Measurements from ENCODE around the gene TTC7B.
"Not testable (repeated sequence)": the region's sequence is repeated elsewhere in the genome, so short reads cannot be mapped to it uniquely, and the experiment has no call there.

TTC7B gene

GRCh38 chr14:90815822-90816662 is at the start of gene TTC7B:
Gene TTC7B (minus strand): TSS chr14:90816430. CDS start chr14:90816295, 135 bp downstream.
- no peak for DNase-seq (ENCODE audit: low read depth in 2 of 2)

- DNase-seq (ENCODE audit: low read depth in 2 of 2) = no peak
Observed at GRCh38 chr14:90864741-90865140, 48.5 kb upstream of the TTC7B start.

GRCh38 chr14:90858511-90858910 is 42.3 kb upstream of the TTC7B start:
- no peak for DNase-seq (ENCODE audit: low read depth in 2 of 2)

- no peak for DNase-seq (ENCODE audit: low read depth in 2 of 2)
Observed at GRCh38 chr14:90857866-90858265, 41.6 kb upstream of the TTC7B start.

GRCh38 chr14:90856115-90856514 is 39.9 kb upstream of the TTC7B start:
- not testable (repeated sequence) for DNase-seq (ENCODE audit: low read depth in 2 of 2)

- DNase-seq (ENCODE audit: low read depth in 2 of 2) = no peak
Observed at GRCh38 chr14:90853116-90853515, 36.9 kb upstream of the TTC7B start.

- no peak for DNase-seq (ENCODE audit: low read depth in 2 of 2)
Observed at GRCh38 chr14:90851327-90852036, 35.3 kb upstream of the TTC7B start.

- DNase-seq (ENCODE audit: low read depth in 2 of 2) = no peak
Observed at GRCh38 chr14:90850487-90850886, 34.3 kb upstream of the TTC7B start.

GRCh38 chr14:90849787-90850444 is 33.7 kb upstream of the TTC7B start:
- no peak for DNase-seq (ENCODE audit: low read depth in 2 of 2)

GRCh38 chr14:90848944-90849731 is 32.9 kb upstream of the TTC7B start:
- DNase-seq (ENCODE audit: low read depth in 2 of 2) = no peak

- DNase-seq (ENCODE audit: low read depth in 2 of 2) = no peak
Observed at GRCh38 chr14:90846511-90846910, 30.3 kb upstream of the TTC7B start.

GRCh38 chr14:90844321-90844720 is 28.1 kb upstream of the TTC7B start:
- no peak for DNase-seq (ENCODE audit: low read depth in 2 of 2)

GRCh38 chr14:90842726-90843125 is 26.5 kb upstream of the TTC7B start:
- no peak for DNase-seq (ENCODE audit: low read depth in 2 of 2)

GRCh38 chr14:90840667-90841066 is 24.4 kb upstream of the TTC7B start:
- DNase-seq (ENCODE audit: low read depth in 2 of 2) = not testable (repeated sequence)

GRCh38 chr14:90839889-90840266 is 23.6 kb upstream of the TTC7B start:
- no peak for DNase-seq (ENCODE audit: low read depth in 2 of 2)

GRCh38 chr14:90839024-90839888 is 23.0 kb upstream of the TTC7B start:
- DNase-seq (ENCODE audit: low read depth in 2 of 2) = no peak

- DNase-seq (ENCODE audit: low read depth in 2 of 2) = not testable (repeated sequence)
Observed at GRCh38 chr14:90838531-90838930, 22.3 kb upstream of the TTC7B start.

GRCh38 chr14:90837355-90837754 is 21.1 kb upstream of the TTC7B start:
- DNase-seq (ENCODE audit: low read depth in 2 of 2) = no peak

- no peak for DNase-seq (ENCODE audit: low read depth in 2 of 2)
Observed at GRCh38 chr14:90836692-90837063, 20.4 kb upstream of the TTC7B start.

GRCh38 chr14:90831821-90832220 is 15.6 kb upstream of the TTC7B start:
- DNase-seq (ENCODE audit: low read depth in 2 of 2) = no peak
